B cell (primary cell): ENCODE results near the gene ATG4C.

Source experiments
- EZH2 ChIP-seq: IDR thresholded peaks from 2 replicates; pipeline ENCODE4 v1.6.1; 2012; ENCODE audit warnings: borderline replicate concordance, low read depth, mild to moderate bottlenecking, moderate library complexity, low read length; ENCODE audit not compliant: insufficient read depth, poor library complexity, severe bottlenecking
- TF ChIP-seq, protein P1 (sequence below): fragments of 200-600 bp; IDR thresholded peaks from one replicate; pipeline ENCODE4 v1.8.0; 2022; ENCODE audit warnings: antibody characterized with exemption, mild to moderate bottlenecking

DNA sequence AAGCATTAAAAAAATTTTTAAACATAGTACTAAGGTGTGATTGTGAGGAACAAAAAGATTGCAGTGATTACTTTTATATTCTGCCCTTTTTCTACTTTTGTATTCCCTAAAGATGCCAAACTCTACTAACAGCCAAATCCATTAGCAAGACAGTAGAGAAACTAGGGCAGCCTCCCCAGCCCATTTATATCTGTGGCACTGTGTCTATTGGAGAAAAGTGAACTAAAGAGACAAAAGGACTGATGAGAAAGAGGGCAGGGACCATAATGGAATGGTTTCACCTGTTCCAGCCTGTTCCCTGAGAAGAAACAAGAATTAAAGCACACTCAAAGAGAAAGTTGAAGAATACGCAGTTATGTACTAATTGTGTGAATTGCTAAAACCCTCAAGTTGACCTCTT, 56.6 kb downstream of the ATG4C start:
- TF ChIP-seq, protein P1, sequence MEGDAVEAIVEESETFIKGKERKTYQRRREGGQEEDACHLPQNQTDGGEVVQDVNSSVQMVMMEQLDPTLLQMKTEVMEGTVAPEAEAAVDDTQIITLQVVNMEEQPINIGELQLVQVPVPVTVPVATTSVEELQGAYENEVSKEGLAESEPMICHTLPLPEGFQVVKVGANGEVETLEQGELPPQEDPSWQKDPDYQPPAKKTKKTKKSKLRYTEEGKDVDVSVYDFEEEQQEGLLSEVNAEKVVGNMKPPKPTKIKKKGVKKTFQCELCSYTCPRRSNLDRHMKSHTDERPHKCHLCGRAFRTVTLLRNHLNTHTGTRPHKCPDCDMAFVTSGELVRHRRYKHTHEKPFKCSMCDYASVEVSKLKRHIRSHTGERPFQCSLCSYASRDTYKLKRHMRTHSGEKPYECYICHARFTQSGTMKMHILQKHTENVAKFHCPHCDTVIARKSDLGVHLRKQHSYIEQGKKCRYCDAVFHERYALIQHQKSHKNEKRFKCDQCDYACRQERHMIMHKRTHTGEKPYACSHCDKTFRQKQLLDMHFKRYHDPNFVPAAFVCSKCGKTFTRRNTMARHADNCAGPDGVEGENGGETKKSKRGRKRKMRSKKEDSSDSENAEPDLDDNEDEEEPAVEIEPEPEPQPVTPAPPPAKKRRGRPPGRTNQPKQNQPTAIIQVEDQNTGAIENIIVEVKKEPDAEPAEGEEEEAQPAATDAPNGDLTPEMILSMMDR = no peak
- no peak for TF ChIP-seq EZH2
